ENCODE data around the gene SIM2.

Gene SIM2

GRCh38 chr21:36686955-36687354, 12.0 kb upstream of the SIM2 start:
- no peak for DNase-seq

- DNase-seq = no peak
Observed at GRCh38 chr21:36688324-36688723, 10.6 kb upstream of the SIM2 start.

GRCh38 chr21:36689324-36689723, 9.6 kb upstream of the SIM2 start:
- no peak for DNase-seq

GRCh38 chr21:36690628-36691554, 8.0 kb upstream of the SIM2 start:
- DNase-seq = no peak

- no peak for DNase-seq
Observed at GRCh38 chr21:36691555-36692041, 7.3 kb upstream of the SIM2 start.

GRCh38 chr21:36692114-36692834, 6.6 kb upstream of the SIM2 start:
- no peak for DNase-seq

GRCh38 chr21:36692835-36693488, 6.0 kb upstream of the SIM2 start:
- no peak for DNase-seq

GRCh38 chr21:36693489-36694030, 5.4 kb upstream of the SIM2 start:
- no peak for DNase-seq

- no peak for DNase-seq
Observed at GRCh38 chr21:36694031-36694515, 4.8 kb upstream of the SIM2 start.

GRCh38 chr21:36694593-36695282, 4.2 kb upstream of the SIM2 start:
- DNase-seq = no peak

GRCh38 chr21:36695283-36695634, 3.7 kb upstream of the SIM2 start:
- no peak for DNase-seq

GRCh38 chr21:36695671-36696389, 3.1 kb upstream of the SIM2 start:
- no peak for DNase-seq

GRCh38 chr21:36696390-36697059, 2.4 kb upstream of the SIM2 start:
- DNase-seq = no peak

- DNase-seq = no peak
Observed at GRCh38 chr21:36697060-36697850, 1.7 kb upstream of the SIM2 start.

- no peak for DNase-seq
Observed at GRCh38 chr21:36697851-36698384, 997 bp upstream of the SIM2 start.

GRCh38 chr21:36698385-36698980, 432 bp upstream of the SIM2 start:
- DNase-seq = no peak

- DNase-seq = no peak
Observed at GRCh38 chr21:36699546-36700294, 805 bp downstream of the SIM2 start.

- no peak for DNase-seq
Observed at GRCh38 chr21:36700295-36700970, 1.5 kb downstream of the SIM2 start.
